Left lung (tissue), 10 donors: ENCODE data around the gene IRX4. TPM values are rescaled to one million over a fixed set of nuclear protein-coding genes. Genes with fewer than 3 reads are reported as not detected.

Experiments used
- ATAC-seq: fragments of 200-7000 bp; cut with Tn5 transposase; one replicate; pipeline ENCODE4 v1.9.1; 2020; ENCODE audit warnings: moderate library complexity
- DNase-seq, 4 donors: peaks; one replicate each; pipeline ENCODE4 v3.0.0-alpha.2; 2013 to 2020
- H3K27ac ChIP-seq, 2 donors: fragments of 200-600 bp; sonication (generic) in 1 of 2; one replicate each; pipeline versions ENCODE4 v1.5.0 to v1.8.0; 2020 to 2021
- H3K27me3 ChIP-seq, 2 donors: fragments of 200-600 bp; sonication (generic) in 1 of 2; one replicate each; pipeline versions ENCODE4 v1.5.0 to v1.8.0; 2020 to 2021
- H3K36me3 ChIP-seq, 2 donors: fragments of 200-600 bp; sonication (generic) in 1 of 2; one replicate each; pipeline versions ENCODE4 v1.5.0 to v1.8.0; 2020 to 2021
- H3K4me1 ChIP-seq, 2 donors: fragments of 200-600 bp; one replicate each; pipeline ENCODE4 v1.8.0; 2021
- H3K4me3 ChIP-seq, 2 donors: fragments of 200-600 bp; sonication (generic) in 1 of 2; one replicate each; pipeline versions ENCODE4 v1.5.0 to v1.8.0; 2020 to 2021; ENCODE audit warnings: mild to moderate bottlenecking in 1 of 2
- H3K9me3 ChIP-seq, 2 donors: fragments of 200-600 bp; sonication (generic) in 1 of 2; one replicate each; pipeline versions ENCODE4 v1.5.0 to v1.8.0; 2020 to 2021
- intact Hi-C, 2 donors: fragments of 100-400 bp; cut with DNase I; formaldehyde crosslinking; loops; one replicate each; pipeline versions ENCODE4 v1.11.2 to v1.14.2; 2022
- polyA plus RNA-seq, 6 donors: library from polyadenylated mRNA; unstranded; fragments of 120-200 nt; gene quantifications; one replicate each; pipeline ENCODE4 v1.2.1, GENCODE V29; 2013; ENCODE audit not compliant: insufficient read length in 6 of 6
- total RNA-seq, 2 donors: library from RNA; stranded (reverse); fragmentation: NEBNext Ultra II Directional; extraction: Animal tissue kit (Norgen Biotek cat#: 25700); gene quantifications; one replicate each; pipeline ENCODE4 v1.2.1, GENCODE V29; 2021
- TF ChIP-seq, protein P1 (sequence below), 2 donors: fragments of 200-600 bp; sonication (generic) in 1 of 2; IDR thresholded peaks; one replicate each; pipeline versions ENCODE4 v1.5.0 to v1.8.0; 2021; ENCODE audit warnings: antibody characterized with exemption in 2 of 2
- donor health status: DM: no; HTN: yes; CAD: no.
- donor health status: DM: no; HTN: no; CAD: no.

IRX4 gene
- total and polyA plus RNA-seq, 8 donors, result not detected

- Histone ChIP-seq H3K27ac (no peak overlapping the region), H3K4me1 (no peaks in the 10 kb centered on the region), H3K4me3 (no peak overlapping the region), H3K9me3 (peaks cover 0 to 7% of the 10 kb centered on the region in 2 donors), H3K36me3 (no peaks in the 10 kb centered on the region), H3K27me3 (peaks cover 0 to 15% of the 10 kb centered on the region in 2 donors)
- DNase-seq (peak in 1 of 4 donors; percentile 59), ATAC-seq (no peak)
- intact Hi-C loops, result no loop called here
- TF ChIP-seq, protein P1, sequence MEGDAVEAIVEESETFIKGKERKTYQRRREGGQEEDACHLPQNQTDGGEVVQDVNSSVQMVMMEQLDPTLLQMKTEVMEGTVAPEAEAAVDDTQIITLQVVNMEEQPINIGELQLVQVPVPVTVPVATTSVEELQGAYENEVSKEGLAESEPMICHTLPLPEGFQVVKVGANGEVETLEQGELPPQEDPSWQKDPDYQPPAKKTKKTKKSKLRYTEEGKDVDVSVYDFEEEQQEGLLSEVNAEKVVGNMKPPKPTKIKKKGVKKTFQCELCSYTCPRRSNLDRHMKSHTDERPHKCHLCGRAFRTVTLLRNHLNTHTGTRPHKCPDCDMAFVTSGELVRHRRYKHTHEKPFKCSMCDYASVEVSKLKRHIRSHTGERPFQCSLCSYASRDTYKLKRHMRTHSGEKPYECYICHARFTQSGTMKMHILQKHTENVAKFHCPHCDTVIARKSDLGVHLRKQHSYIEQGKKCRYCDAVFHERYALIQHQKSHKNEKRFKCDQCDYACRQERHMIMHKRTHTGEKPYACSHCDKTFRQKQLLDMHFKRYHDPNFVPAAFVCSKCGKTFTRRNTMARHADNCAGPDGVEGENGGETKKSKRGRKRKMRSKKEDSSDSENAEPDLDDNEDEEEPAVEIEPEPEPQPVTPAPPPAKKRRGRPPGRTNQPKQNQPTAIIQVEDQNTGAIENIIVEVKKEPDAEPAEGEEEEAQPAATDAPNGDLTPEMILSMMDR (IDR thresholded peaks at IDR 0.05), result no peak
Observed at GRCh38 chr5:1910081-1910760, 27.5 kb upstream of the IRX4 start.

DNA sequence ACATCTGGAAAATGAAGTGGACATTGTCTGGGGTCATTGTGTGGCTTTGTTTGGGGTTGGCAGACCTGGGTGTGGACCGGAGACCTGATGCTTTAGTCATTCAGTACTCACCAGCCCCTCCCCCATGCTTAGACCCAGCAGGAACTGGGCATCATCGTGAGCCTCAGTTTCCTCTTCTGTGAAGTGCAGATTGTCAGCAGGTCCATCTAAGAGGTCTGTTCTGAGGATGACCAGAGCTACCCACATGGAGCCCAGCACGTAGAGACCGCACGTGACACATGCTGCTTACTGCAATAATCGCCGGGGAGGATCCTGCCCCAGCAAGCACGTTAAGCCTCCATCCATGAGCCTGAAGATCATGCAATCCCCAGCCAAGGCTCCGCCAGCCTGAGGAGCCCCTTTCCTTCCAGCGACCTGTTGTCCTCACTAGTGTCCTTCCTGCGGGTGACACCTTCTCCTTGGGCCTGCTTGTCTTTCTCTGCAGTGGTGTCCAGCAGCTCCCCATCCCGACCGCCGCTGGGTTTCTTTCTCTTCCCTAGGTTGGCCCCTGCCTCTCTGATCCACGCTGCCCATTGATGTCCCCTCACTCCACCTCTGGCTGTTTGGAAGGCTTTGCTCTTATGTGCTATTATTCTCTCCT is 26.7 kb upstream of the IRX4 start:
- H3K9me3 ChIP-seq, result peaks cover 0 to 10% of the 10 kb centered on the region in 2 donors
- TF ChIP-seq, protein P1 (IDR thresholded peaks at IDR 0.05), result no peak
- H3K36me3 ChIP-seq, result no peaks in the 10 kb centered on the region
- peaks cover 0 to 18% of the 10 kb centered on the region in 2 donors for H3K27me3 ChIP-seq
- no peak overlapping the region for H3K27ac ChIP-seq
- intact Hi-C loops, result no loop called here
- ATAC-seq, result no peak
- H3K4me1 ChIP-seq, result no peaks in the 10 kb centered on the region
- DNase-seq, result no peak
- no peak overlapping the region for H3K4me3 ChIP-seq

DNA sequence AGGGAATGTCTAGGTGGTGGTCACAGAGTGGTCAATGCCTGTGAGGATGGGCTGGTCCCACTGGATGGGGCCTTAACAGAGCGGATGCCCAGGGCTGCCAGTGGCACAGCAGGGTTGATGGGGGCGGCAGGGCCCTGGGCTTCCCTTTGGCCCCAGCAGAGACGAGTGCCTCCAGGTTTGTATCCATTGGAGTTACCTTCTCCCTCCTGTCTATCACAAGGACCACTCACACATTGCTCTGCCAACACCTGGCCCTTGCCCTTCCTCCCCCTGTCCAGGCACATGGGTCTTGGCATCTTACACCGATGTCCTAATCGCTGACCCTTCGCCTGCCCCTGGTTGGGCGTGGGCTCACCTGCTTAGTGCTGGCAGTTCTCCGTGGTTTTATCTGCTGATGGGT is 26.2 kb upstream of the IRX4 start:
- Histone ChIP-seq H3K9me3 (peaks cover 0 to 9% of the 10 kb centered on the region in 2 donors), H3K4me1 (no peaks in the 10 kb centered on the region), H3K27ac (no peak overlapping the region), H3K4me3 (no peak overlapping the region), H3K27me3 (peaks cover 0 to 24% of the 10 kb centered on the region in 2 donors), H3K36me3 (no peaks in the 10 kb centered on the region)
- TF ChIP-seq, protein P1 (IDR thresholded peaks at IDR 0.05), result no peak
- intact Hi-C loops, result no loop called here
- DNase-seq (no peak), ATAC-seq (no peak)

- H3K4me1 ChIP-seq, result no peaks in the 10 kb centered on the region
- intact Hi-C loops, result no loop called here
- DNase-seq (no peak), ATAC-seq (no peak)
- H3K9me3 ChIP-seq, result peaks cover 0 to 9% of the 10 kb centered on the region in 2 donors
- TF ChIP-seq, protein P1 (IDR thresholded peaks at IDR 0.05), result no peak
- no peaks in the 10 kb centered on the region for H3K36me3 ChIP-seq
- H3K27ac ChIP-seq, result no peak overlapping the region
- H3K27me3 ChIP-seq, result peaks cover 0 to 24% of the 10 kb centered on the region in 2 donors
- H3K4me3 ChIP-seq, result no peak overlapping the region
Observed at GRCh38 chr5:1907616-1908015, 24.9 kb upstream of the IRX4 start.

DNA sequence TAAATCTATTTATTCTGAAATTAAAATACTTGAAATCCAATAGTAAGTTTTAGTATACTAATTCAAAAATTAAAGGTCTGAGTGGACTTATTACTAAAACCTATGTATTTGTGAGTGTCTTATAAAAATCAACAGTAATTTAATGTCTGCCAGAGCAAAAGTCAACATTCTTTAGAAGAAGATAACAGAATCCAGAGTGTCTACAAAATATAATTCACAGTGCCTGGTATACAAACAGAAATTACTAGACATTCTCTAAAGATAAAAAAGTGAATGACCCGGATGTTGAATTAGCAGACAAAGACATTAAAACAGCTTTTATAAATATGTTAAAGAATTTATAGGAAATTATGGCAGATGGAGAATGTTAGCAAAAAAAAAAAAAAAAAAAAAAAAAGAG is 22.4 kb upstream of the IRX4 start:
- Histone ChIP-seq H3K4me3 (no peak overlapping the region), H3K36me3 (no peaks in the 10 kb centered on the region), H3K4me1 (no peaks in the 10 kb centered on the region), H3K9me3 (peaks cover 0 to 15% of the 10 kb centered on the region in 2 donors), H3K27ac (no peak overlapping the region), H3K27me3 (peaks cover 0 to 19% of the 10 kb centered on the region in 2 donors)
- intact Hi-C loops, result no loop called here
- no peak for DNase-seq
- ATAC-seq, result no peak
- TF ChIP-seq, protein P1 (IDR thresholded peaks at IDR 0.05), result no peak
